MM.1S (cell line): ENCODE results near the gene RAB3D.

ENCODE experiments used
- CTCF ChIP-seq: fragments of 300-600 bp; sonication (generic); IDR thresholded peaks from 2 replicates; pipeline ENCODE4 v1.5.1; 2016; ENCODE audit warnings: antibody characterized with exemption, low read length, mixed read lengths
- EZH2 ChIP-seq: fragments of 300-600 bp; sonication (generic); optimal IDR thresholded peaks from 2 replicates; pipeline ENCODE3; 2017; ENCODE audit warnings: low read depth, mild to moderate bottlenecking, antibody characterized with exemption, low read length, mixed read lengths
- EZH2phosphoT487 ChIP-seq: fragments of 300-600 bp; sonication (generic); IDR thresholded peaks from 2 replicates; pipeline ENCODE4 v1.6.1; 2018; ENCODE audit warnings: antibody characterized with exemption, low read length

- TF ChIP-seq CTCF (no peak), EZH2 (no peak), EZH2phosphoT487 (no peak)
Observed at GRCh38 chr19:11324748-11325389, 14.6 kb downstream of the RAB3D start.
